ENCODE results near the gene LARGE1. TPM values are rescaled to one million over a fixed set of nuclear protein-coding genes. Genes with fewer than 3 reads are reported as not detected.
A peak's percentile ranks its signal among the peaks of the same experiment; 100 is the strongest.

The LARGE1 gene
- total RNA-seq, 1 donor from 2014 or later, result 195 TPM

DNA sequence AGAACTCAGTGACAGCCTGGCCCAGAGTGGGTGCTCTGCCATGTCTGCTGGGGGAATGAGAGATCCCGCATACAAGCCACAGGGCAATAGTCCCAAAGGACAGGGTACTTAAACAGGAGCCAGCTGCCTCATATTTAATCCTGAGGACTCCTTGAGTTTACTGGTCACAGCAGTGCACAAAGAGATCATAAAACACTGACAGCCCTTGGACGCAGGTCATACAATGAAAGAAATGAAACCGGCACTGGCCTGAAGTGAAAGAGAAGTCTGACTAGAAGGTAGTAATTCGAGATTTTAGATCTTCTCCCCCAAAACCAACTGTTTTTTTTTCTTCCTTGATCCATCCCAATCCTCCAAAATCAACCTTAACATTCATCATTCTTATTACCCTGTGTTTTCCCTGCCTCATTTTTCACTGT, 562.3 kb downstream of the LARGE1 start:
- no peaks in the 10 kb centered on the region for H3K9me3 Mint-ChIP-seq (ENCODE audit: low read depth)
- DNase-seq (ENCODE audit: low spot score, unreplicated experiment), result no peak
- H3K27ac Mint-ChIP-seq, result no peak overlapping the region
- H3K36me3 Mint-ChIP-seq (ENCODE audit: insufficient read depth), result peaks cover 30% of the 10 kb centered on the region
- H3K4me1 Mint-ChIP-seq (ENCODE audit: low read depth), result peaks cover 10% of the 10 kb centered on the region
- H3K27me3 Mint-ChIP-seq, result no peaks in the 10 kb centered on the region
- TF ChIP-seq, protein P1, sequence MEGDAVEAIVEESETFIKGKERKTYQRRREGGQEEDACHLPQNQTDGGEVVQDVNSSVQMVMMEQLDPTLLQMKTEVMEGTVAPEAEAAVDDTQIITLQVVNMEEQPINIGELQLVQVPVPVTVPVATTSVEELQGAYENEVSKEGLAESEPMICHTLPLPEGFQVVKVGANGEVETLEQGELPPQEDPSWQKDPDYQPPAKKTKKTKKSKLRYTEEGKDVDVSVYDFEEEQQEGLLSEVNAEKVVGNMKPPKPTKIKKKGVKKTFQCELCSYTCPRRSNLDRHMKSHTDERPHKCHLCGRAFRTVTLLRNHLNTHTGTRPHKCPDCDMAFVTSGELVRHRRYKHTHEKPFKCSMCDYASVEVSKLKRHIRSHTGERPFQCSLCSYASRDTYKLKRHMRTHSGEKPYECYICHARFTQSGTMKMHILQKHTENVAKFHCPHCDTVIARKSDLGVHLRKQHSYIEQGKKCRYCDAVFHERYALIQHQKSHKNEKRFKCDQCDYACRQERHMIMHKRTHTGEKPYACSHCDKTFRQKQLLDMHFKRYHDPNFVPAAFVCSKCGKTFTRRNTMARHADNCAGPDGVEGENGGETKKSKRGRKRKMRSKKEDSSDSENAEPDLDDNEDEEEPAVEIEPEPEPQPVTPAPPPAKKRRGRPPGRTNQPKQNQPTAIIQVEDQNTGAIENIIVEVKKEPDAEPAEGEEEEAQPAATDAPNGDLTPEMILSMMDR (IDR thresholded peaks at IDR 0.05; ENCODE audit: unreplicated experiment), result no peak
- no peak overlapping the region for H3K4me3 Mint-ChIP-seq (ENCODE audit: low read depth)

DNA sequence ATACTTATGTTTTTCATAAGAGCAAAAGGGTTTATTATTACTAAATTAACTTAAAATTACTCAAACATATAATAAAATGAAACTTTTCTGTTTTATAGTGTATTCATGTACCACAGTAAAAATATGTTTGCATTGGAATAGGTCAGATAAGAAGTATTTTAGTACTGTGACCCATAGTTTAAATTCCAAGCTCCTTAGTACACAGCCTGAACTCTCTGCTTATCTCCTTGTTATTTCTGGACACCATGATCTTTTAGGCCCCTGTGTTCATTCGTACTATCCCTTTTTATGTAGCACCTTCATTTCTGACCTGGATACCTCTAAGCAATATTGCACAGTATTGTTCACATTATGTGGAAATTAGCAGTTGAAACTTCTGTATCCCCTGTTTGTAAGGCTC, 565.3 kb downstream of the LARGE1 start:
- peaks cover 34% of the 10 kb centered on the region for H3K36me3 Mint-ChIP-seq (ENCODE audit: insufficient read depth)
- no peak for DNase-seq (ENCODE audit: low spot score, unreplicated experiment)
- peaks cover 10% of the 10 kb centered on the region for H3K4me1 Mint-ChIP-seq (ENCODE audit: low read depth)
- no peak overlapping the region for H3K4me3 Mint-ChIP-seq (ENCODE audit: low read depth)
- no peaks in the 10 kb centered on the region for H3K9me3 Mint-ChIP-seq (ENCODE audit: low read depth)
- TF ChIP-seq, protein P1 (IDR thresholded peaks at IDR 0.05; ENCODE audit: unreplicated experiment), result no peak
- H3K27ac Mint-ChIP-seq, result peak overlapping the region; percentile 79
- no peaks in the 10 kb centered on the region for H3K27me3 Mint-ChIP-seq

DNA sequence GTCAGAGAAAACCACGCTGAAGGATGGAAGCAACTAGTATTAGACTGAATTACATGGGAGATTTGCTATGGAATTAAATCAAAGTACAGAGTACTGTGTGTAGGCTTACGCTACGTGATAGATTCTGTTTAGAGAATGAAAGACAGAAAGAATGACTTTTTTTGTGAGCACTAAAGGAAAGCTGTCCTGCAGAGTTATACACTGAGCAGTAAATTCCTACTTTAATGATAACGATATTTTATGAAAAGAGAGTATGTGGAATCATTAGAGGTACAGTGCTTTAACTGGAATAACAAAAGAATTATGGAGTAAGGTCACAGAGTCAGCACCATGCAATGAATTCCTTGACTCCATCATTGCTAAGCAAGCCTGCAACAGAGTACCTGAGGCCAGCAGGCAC, 566.8 kb downstream of the LARGE1 start:
- Mint-ChIP-seq H3K36me3 (ENCODE audit: insufficient read depth) (peaks cover 40% of the 10 kb centered on the region), H3K9me3 (ENCODE audit: low read depth) (peaks cover 8% of the 10 kb centered on the region), H3K27me3 (no peaks in the 10 kb centered on the region), H3K4me1 (ENCODE audit: low read depth) (peaks cover 10% of the 10 kb centered on the region), H3K27ac (no peak overlapping the region), H3K4me3 (ENCODE audit: low read depth) (no peak overlapping the region)
- no peak for DNase-seq (ENCODE audit: low spot score, unreplicated experiment)
- TF ChIP-seq, protein P1 (IDR thresholded peaks at IDR 0.05; ENCODE audit: unreplicated experiment), result no peak

DNA sequence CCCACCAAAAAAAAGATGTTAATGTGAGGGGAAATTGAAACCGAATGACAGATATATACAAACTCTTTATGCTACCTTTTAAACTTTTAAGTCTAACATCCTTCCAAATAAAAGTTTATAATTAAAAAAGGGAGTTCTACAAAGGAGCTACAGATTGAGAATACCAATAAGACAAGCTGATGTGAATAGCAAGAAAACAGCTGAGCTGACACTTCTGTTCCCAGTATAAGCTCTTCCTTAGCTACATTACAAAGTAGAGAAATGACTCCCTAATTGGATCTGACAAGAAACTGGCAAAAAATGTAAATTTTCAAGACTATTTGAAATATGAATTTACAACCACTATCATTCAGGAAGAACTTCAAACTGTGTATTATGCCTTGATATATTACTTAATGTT, 567.5 kb downstream of the LARGE1 start:
- H3K4me1 Mint-ChIP-seq (ENCODE audit: low read depth), result peaks cover 10% of the 10 kb centered on the region
- H3K9me3 Mint-ChIP-seq (ENCODE audit: low read depth), result peaks cover 8% of the 10 kb centered on the region
- TF ChIP-seq, protein P1 (IDR thresholded peaks at IDR 0.05; ENCODE audit: unreplicated experiment), result no peak
- H3K4me3 Mint-ChIP-seq (ENCODE audit: low read depth), result no peak overlapping the region
- H3K27ac Mint-ChIP-seq, result no peak overlapping the region
- no peaks in the 10 kb centered on the region for H3K27me3 Mint-ChIP-seq
- no peak for DNase-seq (ENCODE audit: low spot score, unreplicated experiment)
- H3K36me3 Mint-ChIP-seq (ENCODE audit: insufficient read depth), result peaks cover 40% of the 10 kb centered on the region

DNA sequence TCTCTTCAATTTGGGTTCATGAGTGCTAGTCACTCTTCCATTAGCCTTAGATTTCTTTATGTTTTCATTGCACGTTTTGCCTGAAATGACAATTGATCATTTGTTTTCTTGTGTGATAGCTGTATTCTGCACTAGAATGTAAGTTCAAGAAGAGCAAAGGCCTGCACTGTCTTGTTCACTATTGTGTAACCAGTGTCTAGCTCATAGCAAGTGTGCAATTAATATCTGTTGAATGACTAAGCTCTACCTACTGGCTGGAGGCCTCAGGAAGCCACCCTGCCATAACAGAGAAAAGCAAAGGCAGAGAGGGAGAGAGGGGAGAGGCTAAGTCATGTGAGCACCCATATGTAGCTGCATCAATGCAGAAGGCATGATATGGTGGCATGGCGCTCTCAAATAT, 569.3 kb downstream of the LARGE1 start:
- H3K27me3 Mint-ChIP-seq, result no peaks in the 10 kb centered on the region
- no peak overlapping the region for H3K4me3 Mint-ChIP-seq (ENCODE audit: low read depth)
- H3K27ac Mint-ChIP-seq, result peak overlapping the region; percentile 17
- no peak for DNase-seq (ENCODE audit: low spot score, unreplicated experiment)
- H3K4me1 Mint-ChIP-seq (ENCODE audit: low read depth), result peaks cover 10% of the 10 kb centered on the region
- TF ChIP-seq, protein P1 (IDR thresholded peaks at IDR 0.05; ENCODE audit: unreplicated experiment), result no peak
- H3K9me3 Mint-ChIP-seq (ENCODE audit: low read depth), result peaks cover 8% of the 10 kb centered on the region
- H3K36me3 Mint-ChIP-seq (ENCODE audit: insufficient read depth), result peaks cover 41% of the 10 kb centered on the region
